HG03135 (cell line): ENCODE measurements around the gene COG3.

Source experiments
- ATAC-seq: cut with Tn5 transposase; IDR thresholded peaks from one replicate; pipeline ENCODE4 v1.9.1; 2021; ENCODE audit warnings: mild to moderate bottlenecking, moderate library complexity; ENCODE audit not compliant: unreplicated experiment

Gene COG3

DNA sequence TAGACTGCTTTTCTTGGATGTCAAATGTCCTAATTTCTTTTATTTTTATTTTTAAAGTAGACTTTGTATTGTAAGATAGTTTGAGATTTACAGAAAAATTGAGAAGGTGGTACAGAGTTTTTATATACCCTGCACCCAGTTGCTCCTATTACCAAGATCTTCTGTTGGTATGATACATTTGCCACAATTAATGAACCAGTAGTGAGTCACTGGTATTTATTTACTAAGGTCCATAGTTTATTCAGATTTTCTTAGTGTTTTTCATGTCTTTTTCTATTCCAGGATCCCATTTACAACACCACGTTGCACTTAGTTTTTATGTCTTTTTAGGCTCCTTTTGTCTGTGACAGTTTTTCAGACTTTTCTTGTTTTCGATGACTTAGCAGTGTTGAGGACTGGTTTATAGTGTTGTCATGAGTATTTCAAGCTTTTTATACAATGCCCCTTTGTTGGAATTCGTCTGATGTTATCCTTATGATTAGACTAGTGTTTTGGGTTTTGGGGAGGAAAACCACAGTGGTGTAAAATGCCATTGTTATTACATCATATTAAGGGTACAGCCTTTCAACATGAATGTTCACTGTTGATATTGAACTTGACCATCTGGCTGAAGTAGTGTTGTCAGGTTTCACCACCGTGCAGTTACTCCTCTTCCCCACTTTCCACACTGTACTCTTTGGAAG, 35.9 kb downstream of the COG3 start:
- ATAC-seq, result no peak

DNA sequence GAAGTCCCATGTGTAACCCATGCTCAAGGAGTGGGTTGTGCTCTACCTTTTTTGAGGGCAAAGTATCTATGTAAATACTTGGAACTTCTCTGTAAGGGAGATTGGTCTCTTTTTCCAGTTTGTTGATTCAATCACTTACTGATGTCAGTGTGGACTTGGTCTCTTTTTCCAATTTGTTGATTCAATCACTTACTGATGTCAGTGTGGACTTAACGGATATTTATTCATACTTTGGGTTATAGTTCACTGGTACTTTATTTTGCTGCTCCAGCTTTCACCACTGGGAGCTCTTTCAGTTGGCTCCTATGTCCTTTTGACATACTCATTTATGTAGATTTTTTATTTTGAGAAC, 36.4 kb downstream of the COG3 start:
- no peak for ATAC-seq

DNA sequence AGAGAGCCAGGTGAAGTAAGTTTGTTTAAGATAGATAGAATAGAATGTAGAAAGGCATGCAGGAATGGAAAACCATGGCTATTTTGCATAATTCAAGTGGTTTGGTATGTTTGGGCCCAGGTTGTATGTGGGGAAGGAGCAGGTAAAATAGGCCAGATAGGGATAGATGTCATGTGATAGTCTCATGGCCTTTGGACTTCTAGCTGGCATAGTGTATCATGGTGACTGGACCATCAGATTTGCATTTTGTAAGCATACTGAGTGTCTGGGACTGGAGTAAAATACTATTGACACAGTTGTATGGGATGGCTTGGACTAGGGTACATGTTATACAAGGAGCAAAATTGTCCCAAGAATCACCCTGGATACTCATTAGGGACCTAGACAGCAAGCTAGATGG, 38.9 kb downstream of the COG3 start:
- no peak for ATAC-seq

DNA sequence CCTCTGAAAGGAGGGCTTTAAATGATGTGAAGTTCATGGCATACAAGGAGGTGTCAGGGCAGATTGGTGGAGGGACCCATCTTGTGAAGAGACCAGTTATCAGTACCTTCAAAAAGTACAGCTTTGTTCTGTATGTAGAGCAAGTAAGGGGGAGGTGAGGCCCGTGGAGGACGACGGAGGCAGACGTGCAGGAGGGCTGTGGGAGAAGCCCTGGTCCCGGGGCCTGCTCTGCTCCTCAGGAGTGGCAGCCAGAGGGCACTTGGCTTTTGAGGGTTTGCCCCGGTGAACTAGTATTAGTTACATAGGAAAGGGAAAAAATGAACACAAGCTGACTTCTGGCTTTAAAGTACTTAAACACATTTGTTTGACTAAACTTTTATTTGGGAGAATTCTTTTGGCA, 42.1 kb downstream of the COG3 start:
- no peak for ATAC-seq

DNA sequence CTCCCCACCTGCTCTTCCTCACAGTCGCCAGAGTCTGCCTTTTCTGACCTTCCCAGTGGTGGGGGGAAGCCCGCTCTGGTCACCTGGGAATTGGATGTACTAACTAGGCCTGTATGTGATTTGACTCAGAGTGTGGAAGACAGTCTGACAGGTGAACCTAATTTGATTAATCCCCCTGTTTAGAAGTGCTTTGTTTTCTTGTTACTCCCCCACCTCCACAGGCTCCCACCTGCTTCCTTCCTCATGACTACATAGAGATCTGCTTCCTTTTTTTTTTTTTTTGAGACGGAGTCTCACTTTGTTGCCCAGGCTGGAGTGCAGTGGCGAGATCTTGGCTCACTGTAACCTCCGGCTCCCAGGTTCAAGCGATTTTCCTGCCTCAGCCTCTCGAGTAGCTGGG, 44.0 kb downstream of the COG3 start:
- ATAC-seq, result no peak

DNA sequence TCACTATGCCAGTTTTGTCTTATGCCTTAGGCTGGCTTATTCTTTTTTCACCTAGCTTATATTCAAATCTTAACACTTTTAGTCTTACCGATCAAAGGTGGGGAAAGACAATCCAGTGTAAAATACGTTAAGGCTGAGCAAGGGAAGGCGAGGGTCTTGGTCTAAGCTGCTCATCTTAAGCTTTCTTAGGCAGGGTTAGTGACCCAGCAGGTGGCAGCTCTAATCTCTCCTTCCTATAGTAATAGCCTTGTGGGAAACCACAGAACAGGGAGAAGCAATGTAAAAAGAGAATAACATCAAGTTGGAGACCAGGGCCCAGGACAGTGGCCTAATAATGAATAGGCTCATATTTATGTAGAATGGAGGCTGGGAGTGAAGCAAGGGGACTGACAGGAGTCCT, 45.9 kb downstream of the COG3 start:
- no peak for ATAC-seq

DNA sequence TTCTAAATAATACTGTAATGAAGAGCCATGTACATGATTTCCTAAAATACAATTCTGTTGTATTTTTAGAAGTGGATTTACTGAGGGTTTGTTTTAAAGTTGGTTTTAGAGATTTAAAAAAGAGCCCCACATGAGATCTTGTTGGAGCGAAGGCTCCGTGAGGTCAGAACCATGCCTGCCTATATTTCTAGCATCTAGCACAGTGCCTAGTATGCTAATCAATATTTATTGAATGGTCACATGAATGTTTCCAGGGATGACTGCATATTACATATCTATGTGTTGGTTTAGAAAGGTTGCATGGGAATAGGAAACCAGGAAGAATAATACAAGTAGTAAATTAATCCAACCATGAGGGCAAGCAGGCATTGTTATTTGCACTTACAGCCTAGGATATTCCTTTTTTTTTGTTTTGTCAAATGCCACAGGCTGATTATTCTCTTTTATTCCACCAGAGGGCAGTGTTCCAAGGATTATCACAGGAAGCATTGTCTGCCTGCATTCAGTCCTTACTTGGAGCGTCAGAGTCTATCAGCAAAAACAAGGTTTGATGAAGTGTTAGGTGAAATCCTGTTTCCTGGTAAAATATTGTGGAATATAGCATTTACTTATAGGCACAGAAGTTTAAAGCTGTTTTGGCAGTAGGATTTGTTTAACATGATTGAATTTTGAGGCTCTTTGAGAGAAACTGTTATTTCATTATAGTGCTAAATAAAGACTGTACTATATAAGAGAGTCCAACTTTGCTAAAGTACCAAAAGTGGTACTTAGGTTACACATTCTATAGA, 46.8 kb downstream of the COG3 start:
- ATAC-seq, result no peak

DNA sequence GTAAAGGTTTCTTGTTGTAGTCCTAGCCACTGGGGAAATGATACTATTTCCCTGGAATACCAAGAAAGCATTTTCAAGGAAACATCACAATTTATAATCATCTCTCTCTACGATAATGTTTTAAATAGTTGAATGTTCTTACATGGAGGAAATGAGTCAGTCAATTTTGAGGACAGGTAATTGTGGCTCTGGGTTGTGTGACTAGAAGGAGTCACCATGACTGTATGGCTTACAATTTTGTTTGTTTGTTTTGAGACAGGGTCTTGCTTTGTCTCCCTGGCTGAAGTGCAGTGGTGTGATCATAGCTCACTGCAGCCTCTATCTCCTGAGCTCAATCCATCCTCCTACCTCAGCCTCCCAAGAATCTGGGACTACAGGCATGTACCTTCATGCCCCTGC, 47.4 kb downstream of the COG3 start:
- ATAC-seq, result no peak

DNA sequence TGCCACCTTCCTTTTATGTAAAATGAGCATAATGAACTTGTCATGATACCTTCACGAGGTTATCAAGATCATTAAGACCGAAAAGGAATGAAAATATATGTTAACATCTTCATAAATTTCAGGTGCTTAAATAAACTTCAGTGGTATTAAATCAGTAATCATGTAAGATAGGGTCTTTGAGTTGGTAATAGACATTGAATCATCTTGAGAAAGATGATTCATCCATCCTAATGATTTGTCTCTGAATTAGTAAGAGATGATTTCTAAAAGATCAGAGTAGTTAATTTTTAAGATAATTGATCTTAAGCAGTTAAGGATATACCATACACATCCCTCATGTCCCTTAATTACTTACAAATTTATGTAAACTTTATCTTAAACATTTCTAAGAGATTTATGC, 52.0 kb downstream of the COG3 start:
- ATAC-seq, result no peak

DNA sequence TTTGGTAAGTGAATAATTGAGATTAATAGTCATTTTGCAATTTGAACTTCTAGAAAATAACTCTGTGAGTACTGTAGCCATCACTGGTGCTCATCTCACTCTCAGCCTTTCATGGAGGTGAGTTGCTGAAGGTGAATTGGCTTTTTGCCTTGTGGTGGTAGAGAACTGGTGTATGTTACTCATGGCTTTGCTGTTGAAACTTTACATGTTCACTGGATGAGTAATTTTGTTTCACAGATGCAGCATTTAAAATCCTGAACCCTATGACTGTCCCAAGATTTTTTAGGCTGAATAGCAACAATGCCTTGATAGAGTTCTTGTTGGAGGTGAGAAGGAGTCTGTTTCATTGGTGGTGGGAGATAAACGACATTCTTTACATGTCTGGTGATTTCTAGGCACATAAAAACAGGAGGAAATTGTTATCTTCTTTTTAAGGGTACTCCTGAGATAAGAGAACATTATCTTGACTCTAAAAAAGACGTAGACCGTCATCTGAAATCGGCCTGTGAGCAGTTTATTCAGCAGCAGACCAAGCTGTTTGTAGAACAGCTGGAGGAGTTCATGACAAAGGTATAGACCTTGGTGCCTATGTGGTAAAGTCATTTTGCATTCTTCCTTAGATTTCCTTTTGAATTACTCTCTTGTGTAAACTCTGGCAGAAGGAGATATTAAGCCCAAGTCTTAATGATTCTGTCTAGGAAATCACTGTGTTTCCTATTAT, 53.9 kb downstream of the COG3 start:
- no peak for ATAC-seq

DNA sequence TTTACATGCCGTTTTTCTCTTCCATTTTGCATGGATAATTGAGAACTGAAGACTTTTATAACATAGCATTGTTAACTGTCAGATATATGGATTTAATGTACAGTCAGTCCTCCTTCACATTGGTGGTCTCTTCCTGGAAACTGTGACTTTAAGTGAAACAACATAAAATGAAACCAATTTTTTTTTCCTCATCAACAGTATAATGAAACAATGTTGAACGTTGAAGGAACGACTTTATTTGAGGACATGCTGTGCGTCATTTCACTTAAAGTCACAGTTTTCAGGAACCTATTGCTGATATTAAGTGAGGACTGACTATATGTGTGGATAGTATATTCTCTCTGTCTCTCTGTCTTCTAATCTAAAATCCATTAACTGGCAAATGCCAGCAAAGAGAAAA, 54.8 kb downstream of the COG3 start:
- no peak for ATAC-seq

DNA sequence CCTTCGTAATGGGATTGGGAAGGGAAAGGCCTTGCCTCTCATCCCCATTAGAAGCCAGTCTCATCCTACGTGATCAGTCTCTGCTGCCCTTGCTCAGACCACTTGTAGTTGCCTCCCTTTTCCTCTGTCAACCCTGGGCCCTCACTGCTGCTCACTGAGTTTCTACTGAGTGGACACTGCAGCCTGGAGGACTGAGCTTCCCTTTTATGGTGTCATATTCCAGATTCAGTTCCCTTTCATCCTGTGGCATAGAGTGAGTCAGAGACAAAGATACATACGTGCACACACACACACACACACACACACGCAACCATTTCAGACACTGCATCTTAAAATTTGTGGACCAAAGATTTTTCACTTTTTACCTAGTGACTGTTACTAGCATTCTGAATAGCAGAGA, 56.6 kb downstream of the COG3 start:
- ATAC-seq, result no peak

DNA sequence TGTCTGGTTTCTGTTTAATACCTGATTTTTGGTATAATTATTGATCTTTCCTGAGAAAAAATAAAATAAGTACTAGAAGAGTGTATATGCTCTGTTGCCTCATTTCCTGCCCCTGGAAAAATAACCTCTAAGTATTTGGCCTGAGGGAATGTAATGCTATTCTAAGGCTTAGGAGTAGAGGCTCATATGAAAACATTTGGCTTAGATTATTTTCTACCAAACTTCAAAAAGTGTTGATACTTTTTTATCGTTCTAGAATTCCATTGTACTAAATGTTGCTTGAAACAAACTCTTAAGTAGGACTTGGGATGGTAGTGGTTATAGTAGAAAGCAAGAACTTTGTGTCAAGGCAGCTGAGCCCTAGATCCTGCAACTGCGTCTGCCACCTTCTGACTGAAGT, 57.8 kb downstream of the COG3 start:
- no peak for ATAC-seq

DNA sequence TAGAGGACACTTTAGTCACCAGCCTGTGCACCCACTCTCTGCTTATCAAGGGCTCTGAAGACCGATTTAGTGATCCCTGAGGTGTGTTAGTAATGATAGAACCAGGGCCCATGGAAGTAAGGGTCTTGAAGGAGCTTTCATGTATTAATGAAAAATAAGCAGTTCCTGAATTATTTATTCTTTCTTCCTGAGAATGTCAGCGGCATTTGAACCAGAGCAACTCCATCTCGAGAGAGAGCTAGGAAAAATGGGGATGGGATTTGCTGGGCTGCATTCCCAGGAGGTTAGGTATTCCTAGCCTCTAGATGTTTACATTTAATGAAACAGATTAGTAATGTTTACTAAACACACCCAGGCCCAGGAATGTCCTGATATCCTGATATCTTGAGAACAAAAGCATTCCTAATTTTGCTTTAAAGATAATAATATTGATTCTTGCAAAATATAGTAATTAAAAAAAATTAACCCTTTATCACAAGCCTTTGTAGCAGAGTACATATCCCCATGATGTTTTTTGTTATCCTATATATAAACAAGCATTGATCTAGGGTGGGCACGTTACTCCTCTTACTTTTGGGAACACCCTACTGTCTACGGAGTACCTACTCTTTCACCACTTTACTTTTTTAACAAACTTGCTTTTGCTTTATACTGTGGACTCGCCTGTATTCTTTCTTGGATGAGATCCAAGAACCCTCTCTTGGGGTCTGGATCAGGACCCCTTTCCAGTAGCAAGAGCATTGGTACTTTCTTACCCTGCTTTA, 63.1 kb downstream of the COG3 start:
- no peak for ATAC-seq

DNA sequence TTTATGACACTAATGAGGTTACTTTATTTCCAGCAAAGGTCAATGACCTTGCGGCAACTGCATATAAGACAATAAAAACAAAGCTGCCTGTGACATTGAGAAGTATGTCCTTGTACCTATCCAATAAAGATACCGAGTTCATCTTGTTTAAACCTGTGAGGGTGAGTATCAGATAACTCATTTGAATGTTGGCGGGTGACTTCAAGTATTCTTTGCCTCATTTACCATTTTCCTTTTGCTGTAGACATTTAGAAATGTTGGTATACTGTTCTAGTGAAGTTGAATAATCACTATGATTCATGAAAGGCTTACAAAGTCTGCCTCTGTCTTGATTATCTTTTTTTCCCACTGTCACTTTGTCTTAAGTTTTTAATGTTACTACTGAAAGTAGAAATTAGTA, 65.0 kb downstream of the COG3 start:
- no peak for ATAC-seq

DNA sequence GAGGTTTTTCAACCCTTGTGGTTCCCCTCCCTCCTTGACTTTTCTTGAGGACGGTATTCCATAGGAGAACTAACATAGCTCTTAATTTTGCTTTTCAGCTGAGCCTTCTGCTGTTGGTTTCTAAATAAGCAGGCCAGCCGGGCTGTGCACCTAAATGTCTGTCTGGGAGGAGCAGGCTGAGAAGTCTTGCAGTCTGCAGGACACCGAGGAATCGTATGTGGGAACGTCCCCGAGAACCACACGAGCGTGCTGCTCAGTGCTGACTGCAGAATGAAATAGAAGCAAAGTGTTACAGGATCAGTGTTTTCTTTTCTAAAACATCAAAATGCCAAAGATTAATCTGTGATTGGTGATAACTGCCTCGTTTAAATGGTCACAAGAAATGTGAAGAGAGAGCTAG, 69.9 kb downstream of the COG3 start:
- ATAC-seq, result no peak

DNA sequence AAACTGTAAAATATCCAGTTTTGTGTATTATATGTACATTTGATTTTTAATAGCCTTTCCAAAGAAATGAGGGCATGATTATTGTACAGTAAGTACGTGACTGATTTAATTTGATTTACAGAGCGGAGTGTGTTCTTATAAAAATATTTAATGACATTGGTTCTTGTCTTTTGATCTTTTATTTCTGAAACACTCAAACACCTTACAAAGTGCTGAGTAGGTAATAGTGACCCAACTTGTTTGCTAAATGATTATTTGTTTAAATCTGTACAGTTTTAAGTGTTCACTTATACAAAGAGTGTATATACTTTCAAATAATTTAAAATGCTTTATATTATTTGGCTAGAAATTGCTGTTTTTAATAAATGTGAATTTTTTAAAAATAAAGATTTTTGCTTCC, 71.5 kb downstream of the COG3 start:
- no peak for ATAC-seq

DNA sequence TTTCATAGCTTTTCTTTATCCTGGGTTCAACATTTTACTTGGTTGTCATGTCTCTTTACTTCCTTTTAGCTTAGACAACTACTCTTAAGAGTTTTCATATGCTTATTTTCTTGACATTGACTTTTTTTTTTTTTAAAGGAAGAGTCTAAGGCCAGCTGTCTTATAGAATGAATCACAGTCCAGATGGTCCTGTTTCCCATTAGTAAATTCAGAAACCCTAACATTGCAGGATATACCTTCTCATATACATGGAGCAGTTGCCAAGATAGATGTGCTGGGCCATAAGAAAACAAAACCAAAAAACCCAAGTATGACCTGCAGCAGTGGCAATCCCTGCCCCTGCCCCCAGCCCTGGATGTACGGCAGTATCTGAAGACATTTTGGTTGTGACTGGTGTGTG, 72.8 kb downstream of the COG3 start:
- ATAC-seq, result no peak

DNA sequence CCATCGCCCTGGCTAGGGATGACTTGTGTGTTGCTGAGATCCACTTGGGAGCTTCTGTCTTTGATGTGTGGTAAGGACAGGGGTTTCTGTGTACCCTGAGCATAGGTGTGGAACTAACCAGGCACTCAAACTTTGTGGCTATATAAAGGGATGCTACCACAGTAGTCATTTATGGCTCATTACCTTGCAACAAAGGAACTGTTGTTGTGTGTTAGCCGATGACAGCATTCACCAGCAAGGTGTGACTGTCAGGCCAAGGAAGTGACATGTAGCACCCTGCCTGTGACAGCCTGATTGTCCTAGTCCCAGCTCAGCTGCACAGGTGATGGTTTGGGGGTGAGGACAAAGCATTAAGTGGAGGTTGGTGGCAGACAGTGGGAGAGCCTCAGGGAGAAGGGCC, 73.6 kb downstream of the COG3 start:
- ATAC-seq, result no peak

DNA sequence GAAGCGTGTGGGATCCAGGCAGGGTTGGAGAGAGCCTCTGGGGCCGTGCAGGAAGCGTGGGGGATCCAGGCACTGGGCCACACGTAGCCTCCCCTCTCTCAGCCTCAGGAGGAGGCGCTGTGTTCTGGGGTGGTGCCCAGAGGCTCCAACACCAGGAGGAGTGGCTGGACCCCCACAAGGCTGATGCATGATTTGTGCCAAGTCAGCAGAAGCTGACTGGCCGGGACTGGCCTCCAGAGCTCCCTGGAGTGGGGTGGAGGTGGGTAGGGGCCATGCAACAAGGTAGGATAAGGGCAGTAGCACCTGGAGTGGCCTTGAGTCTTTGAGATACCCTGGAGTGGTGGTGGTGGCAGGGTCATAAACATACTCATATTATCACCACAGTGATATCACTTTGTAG, 75.5 kb downstream of the COG3 start:
- no peak for ATAC-seq

DNA sequence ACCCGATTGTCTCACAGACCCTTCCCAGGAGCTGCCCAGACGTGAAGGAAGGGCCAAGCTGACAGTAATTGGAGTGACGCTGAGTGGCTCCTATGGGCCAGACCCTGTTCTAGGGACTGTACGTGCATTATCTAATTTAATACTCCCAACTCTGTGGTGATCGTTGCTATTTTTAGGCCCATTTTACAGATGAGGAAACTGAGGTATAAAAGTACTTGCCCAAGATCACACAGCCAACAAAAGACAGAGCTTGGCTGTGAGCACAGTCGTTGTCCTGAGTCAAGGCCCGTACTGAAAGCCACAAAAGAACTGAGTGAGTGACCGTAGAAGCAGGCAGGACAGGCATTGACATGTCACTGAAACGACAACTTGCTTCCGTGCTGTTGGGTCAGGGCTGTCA, 76.1 kb downstream of the COG3 start:
- no peak for ATAC-seq

DNA sequence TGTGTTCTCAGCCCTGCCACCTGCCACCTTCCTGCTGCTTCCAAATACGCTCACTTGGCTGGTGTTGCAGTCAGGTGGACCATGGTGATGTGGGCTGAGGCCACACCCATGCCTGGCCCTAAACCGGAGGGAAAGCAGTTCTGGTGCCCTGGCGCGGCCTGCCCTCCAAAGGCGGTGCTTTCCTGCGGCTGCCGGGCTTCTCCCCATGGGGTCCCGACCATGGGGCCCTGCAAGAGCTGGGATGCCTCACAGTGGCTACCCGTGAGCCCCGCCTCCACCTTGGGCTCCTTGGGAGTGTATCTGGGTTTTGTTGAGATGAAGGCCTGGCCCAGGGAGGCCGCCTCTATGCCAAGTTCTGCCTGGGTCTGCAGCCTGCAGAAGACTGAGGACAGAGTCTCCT, 77.1 kb downstream of the COG3 start:
- ATAC-seq, result no peak
